GM12801 (cell line): ENCODE measurements around the gene SMIM27.

Experiments used
- CTCF ChIP-seq: IDR thresholded peaks from one replicate; pipeline ENCODE4 v1.5.1; 2011; ENCODE audit warnings: control low read depth; ENCODE audit not compliant: insufficient read length; ENCODE audit errors: extremely low read depth

The SMIM27 gene

DNA sequence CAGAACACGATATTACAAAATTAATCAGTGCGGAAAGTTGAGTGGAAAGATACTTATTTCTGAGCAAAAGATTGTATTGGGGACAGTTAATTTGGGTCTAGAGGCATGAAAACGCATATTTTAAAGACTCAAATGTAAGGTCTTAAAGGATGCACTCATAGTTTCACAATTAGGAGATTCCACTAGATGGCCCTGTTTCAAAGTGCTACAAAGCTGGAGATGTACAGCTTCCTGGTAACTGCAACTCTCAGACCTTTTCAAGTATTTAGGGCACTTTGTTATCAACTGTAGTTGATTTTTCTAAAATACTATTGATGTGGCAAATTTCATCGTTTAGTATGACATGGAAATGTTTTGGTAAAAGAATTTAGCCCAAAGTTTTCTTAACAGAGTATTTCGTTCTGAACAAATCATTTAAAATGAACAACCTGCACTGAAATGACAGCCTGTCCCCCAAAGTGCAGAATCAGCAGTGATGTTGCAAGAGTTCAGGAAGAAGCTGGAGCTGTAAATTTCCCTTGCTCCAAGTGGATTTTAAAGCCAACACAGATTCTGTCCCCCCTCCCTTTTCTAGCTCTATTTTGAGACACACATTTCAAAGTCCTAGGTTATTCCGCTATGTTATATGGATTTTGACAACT lies 37.1 kb downstream of the SMIM27 start:
- no peak for TF ChIP-seq CTCF

- TF ChIP-seq CTCF = no peak
Observed at GRCh38 chr9:32590476-32590875, 38.3 kb downstream of the SMIM27 start.

DNA sequence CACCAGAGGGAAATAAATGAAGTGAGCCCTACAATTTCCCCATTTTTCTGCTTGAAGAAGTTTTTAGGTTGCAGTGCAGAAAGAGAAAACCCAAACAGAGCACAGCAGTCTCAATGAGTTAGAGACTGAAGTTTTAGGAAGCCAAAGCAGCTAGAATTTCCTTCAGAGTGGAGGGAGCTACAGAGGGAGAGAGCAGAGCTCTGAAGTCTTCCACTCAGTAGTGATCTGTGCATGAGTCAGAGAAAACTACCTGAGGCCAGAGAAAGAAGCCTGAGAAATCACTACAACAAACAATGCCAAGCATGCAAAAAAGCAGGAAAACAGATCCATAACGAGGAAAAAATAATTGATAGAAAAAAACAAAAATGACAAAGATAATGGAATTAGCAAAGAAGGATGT lies 38.8 kb downstream of the SMIM27 start:
- no peak for TF ChIP-seq CTCF

GRCh38 chr9:32596096-32596865 lies 44.2 kb downstream of the SMIM27 start:
- TF ChIP-seq CTCF = no peak

DNA sequence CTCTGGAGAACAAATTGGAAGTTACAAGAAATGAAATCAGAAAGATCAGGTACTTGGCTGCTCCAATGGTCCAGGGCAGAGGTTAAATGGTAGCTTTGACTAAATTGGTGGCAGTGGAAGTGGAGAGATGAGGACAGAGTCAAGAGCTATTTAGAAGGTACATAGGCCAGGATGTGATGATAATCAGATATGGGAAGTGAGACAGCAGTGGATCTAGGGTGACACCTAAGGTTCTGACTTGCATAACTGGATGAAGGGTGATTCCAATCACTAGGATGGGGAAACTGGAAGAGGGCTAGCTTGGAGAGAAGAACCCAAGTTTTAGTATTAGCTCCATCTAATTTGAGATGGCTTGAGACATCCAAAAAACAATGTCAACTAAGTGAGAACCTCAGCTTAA lies 44.8 kb downstream of the SMIM27 start:
- no peak for TF ChIP-seq CTCF
